Measurements from ENCODE around the gene DNPEP.

DNPEP gene

DNA sequence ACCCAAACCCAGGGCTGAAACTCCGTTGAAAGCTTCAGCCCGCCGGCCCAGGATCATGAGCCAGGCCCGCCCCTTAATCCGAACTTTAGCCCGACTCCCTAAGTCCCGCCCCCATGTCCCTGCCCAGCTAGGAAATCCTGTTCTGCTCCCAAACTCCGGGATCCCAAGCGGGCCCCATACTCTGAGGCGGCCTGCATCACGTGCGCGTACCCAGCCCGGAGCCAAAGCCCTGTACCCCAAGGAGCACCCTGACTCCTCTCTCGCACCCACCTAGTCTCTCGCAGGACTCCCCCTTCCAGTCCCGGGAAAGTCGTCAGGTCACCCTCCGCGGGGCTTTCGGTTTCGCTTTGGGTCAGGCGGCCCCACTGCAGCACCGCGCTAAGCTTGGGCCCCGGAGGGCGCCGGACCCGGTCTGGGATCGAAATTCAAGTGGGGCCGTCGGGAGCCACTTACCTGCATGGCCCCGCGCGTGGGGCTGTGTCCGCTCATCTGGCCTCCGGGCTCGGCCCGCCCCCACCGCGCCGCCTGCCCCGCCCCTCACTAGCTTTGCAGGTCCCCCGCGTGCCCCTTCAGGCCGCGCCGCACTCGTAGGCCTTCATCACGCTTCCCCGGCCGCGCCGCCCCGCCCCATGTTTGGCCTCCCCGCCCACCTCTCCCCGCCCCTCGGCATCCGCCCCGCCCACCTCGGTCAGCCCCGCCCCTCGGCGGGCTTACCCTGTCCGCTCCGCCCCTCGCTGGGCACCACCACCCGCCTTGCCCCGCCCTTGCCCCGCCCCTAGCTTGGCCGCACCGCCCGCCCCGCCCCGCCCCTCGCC lies at the start of gene DNPEP:
TSS of gene DNPEP (minus strand) at position 607 of the 815 bp plus-strand sequence. CDS start at position 489, 118 bp downstream.
- Histone ChIP-seq H3K36me3 (ENCODE audit: insufficient read depth, low read length) (peaks cover 16% of the 10 kb centered on the region), H3K4me1 (ENCODE audit: insufficient read depth, low read length, severe bottlenecking) (peaks cover 14% of the 10 kb centered on the region), H3K27me3 (ENCODE audit: insufficient read depth, low read length) (no peaks in the 10 kb centered on the region), H3K9ac (ENCODE audit: low read length) (peak within 1 kb of the TSS; percentile 75), H3K27ac (ENCODE audit: low read depth, low read length, poor library complexity, severe bottlenecking) (peak within 1 kb of the TSS; percentile 15), H2AFZ (ENCODE audit: low read length) (peak within 1 kb of the TSS; percentile 15), H3K9me3 (ENCODE audit: low read length) (no peaks in the 10 kb centered on the region), H3K9me2 (ENCODE audit: low read depth, low read length) (no peaks in the 10 kb centered on the region), H3K79me2 (ENCODE audit: insufficient read depth, low read length) (no peaks in the 10 kb centered on the region), H3K4me3 (ENCODE audit: low read depth, low read length, poor library complexity, severe bottlenecking) (peak within 1 kb of the TSS; percentile 74), H4K20me1 (ENCODE audit: insufficient read depth, low read length) (no peaks in the 10 kb centered on the region), H3K4me2 (ENCODE audit: low read length) (peak within 1 kb of the TSS; percentile 82), H3F3A (ENCODE audit: insufficient read depth, low read length) (no peaks in the 10 kb centered on the region)
- no peak for TF ChIP-seq EZH2 (IDR thresholded peaks at IDR 0.05; ENCODE audit: borderline replicate concordance, low read length)
- TF ChIP-seq, protein P1, sequence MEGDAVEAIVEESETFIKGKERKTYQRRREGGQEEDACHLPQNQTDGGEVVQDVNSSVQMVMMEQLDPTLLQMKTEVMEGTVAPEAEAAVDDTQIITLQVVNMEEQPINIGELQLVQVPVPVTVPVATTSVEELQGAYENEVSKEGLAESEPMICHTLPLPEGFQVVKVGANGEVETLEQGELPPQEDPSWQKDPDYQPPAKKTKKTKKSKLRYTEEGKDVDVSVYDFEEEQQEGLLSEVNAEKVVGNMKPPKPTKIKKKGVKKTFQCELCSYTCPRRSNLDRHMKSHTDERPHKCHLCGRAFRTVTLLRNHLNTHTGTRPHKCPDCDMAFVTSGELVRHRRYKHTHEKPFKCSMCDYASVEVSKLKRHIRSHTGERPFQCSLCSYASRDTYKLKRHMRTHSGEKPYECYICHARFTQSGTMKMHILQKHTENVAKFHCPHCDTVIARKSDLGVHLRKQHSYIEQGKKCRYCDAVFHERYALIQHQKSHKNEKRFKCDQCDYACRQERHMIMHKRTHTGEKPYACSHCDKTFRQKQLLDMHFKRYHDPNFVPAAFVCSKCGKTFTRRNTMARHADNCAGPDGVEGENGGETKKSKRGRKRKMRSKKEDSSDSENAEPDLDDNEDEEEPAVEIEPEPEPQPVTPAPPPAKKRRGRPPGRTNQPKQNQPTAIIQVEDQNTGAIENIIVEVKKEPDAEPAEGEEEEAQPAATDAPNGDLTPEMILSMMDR (IDR thresholded peaks at IDR 0.05; ENCODE audit: low read length) = no peak

DNA sequence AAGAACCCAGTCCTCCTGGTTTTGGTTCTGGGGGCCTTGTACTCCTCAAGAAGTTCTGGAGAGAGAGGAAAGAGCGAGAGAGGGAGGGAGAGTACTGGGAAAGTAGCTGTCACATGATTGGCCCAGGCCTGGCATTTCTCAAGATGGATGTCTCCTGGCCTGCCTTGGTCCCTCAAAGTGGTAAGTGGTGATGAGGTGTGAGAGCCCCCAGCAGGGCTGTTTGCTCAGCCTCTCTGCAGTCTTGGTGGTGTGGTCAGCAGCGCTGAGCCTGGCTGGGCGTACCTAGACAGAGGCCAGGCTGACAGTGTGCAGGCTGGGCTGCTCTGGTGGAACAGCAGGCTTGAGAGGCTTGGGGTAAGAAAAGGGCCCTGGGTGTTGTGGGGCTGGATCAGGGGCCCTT lies 49.4 kb upstream of the DNPEP start:
- H3K9ac ChIP-seq (ENCODE audit: low read length) = no peak overlapping the region
- no peak for TF ChIP-seq EZH2 (IDR thresholded peaks at IDR 0.05; ENCODE audit: borderline replicate concordance, low read length)
- TF ChIP-seq, protein P1 (IDR thresholded peaks at IDR 0.05; ENCODE audit: low read length) = no peak
- H3K27ac ChIP-seq (ENCODE audit: low read depth, low read length, poor library complexity, severe bottlenecking) = no peak overlapping the region
- no peaks in the 10 kb centered on the region for H3K79me2 ChIP-seq (ENCODE audit: insufficient read depth, low read length)
- no peaks in the 10 kb centered on the region for H4K20me1 ChIP-seq (ENCODE audit: insufficient read depth, low read length)
- no peaks in the 10 kb centered on the region for H3F3A ChIP-seq (ENCODE audit: insufficient read depth, low read length)
- H3K27me3 ChIP-seq (ENCODE audit: insufficient read depth, low read length) = peaks cover 2% of the 10 kb centered on the region; the same call in 1 of the 2 replicates
- no peaks in the 10 kb centered on the region for H3K9me2 ChIP-seq (ENCODE audit: low read depth, low read length)
- H3K4me1 ChIP-seq (ENCODE audit: insufficient read depth, low read length, severe bottlenecking) = no peaks in the 10 kb centered on the region
- H3K36me3 ChIP-seq (ENCODE audit: insufficient read depth, low read length) = no peaks in the 10 kb centered on the region
- H2AFZ ChIP-seq (ENCODE audit: low read length) = no peak overlapping the region
- H3K9me3 ChIP-seq (ENCODE audit: low read length) = no peaks in the 10 kb centered on the region
- no peak overlapping the region for H3K4me3 ChIP-seq (ENCODE audit: low read depth, low read length, poor library complexity, severe bottlenecking)
- H3K4me2 ChIP-seq (ENCODE audit: low read length) = no peak overlapping the region

DNA sequence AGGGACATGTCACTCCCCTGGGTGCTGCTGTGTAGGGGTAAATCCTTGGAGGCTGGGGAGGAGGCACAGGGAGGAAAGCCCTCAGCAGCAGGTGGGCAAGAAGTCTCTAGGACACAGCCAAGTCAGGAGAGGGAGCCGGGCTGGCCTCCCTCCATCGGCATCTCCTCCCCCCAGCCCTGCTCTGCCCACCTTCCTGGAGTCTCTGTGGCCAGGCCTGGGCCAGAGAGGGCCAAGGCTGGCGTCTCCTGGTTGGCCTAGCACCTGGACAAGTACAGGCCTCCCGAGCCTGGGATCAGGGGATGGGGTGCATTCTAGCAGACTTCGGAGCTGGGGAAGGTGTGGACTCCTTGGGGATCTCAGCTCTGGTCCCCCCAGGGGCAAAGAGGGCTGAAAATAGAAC lies 48.8 kb upstream of the DNPEP start:
- no peaks in the 10 kb centered on the region for H3F3A ChIP-seq (ENCODE audit: insufficient read depth, low read length)
- no peaks in the 10 kb centered on the region for H3K4me1 ChIP-seq (ENCODE audit: insufficient read depth, low read length, severe bottlenecking)
- peaks cover 2% of the 10 kb centered on the region; the same call in 1 of the 2 replicates for H3K27me3 ChIP-seq (ENCODE audit: insufficient read depth, low read length)
- no peaks in the 10 kb centered on the region for H3K9me2 ChIP-seq (ENCODE audit: low read depth, low read length)
- H3K79me2 ChIP-seq (ENCODE audit: insufficient read depth, low read length) = no peaks in the 10 kb centered on the region
- no peak overlapping the region for H3K9ac ChIP-seq (ENCODE audit: low read length)
- H4K20me1 ChIP-seq (ENCODE audit: insufficient read depth, low read length) = no peaks in the 10 kb centered on the region
- H2AFZ ChIP-seq (ENCODE audit: low read length) = no peak overlapping the region
- H3K27ac ChIP-seq (ENCODE audit: low read depth, low read length, poor library complexity, severe bottlenecking) = no peak overlapping the region
- no peak for TF ChIP-seq EZH2 (IDR thresholded peaks at IDR 0.05; ENCODE audit: borderline replicate concordance, low read length)
- no peak overlapping the region for H3K4me3 ChIP-seq (ENCODE audit: low read depth, low read length, poor library complexity, severe bottlenecking)
- no peaks in the 10 kb centered on the region for H3K36me3 ChIP-seq (ENCODE audit: insufficient read depth, low read length)
- no peaks in the 10 kb centered on the region for H3K9me3 ChIP-seq (ENCODE audit: low read length)
- H3K4me2 ChIP-seq (ENCODE audit: low read length) = no peak overlapping the region
